HG03280 (cell line): ENCODE data around the gene SETD1A.
"Not testable (repeated sequence)": the region's sequence is repeated elsewhere in the genome, so short reads cannot be mapped to it uniquely, and the experiment has no call there.

Experiments used
- ATAC-seq: cut with Tn5 transposase; IDR thresholded peaks from one replicate; pipeline ENCODE4 v1.9.1; 2021; ENCODE audit warnings: mild to moderate bottlenecking, moderate library complexity; ENCODE audit not compliant: unreplicated experiment

The SETD1A gene

GRCh38 chr16:30928390-30928789 is 29.2 kb upstream of the SETD1A start:
- ATAC-seq, result no peak

- no peak for ATAC-seq
These were observed 28.4 kb upstream of the SETD1A start for GRCh38 chr16:30929167-30929566.

GRCh38 chr16:30930160-30930571 is 27.4 kb upstream of the SETD1A start:
- ATAC-seq, result no peak

GRCh38 chr16:30931068-30931650 is 26.4 kb upstream of the SETD1A start:
- ATAC-seq, result no peak

GRCh38 chr16:30934827-30935557 is 22.6 kb upstream of the SETD1A start:
- ATAC-seq, result no peak

GRCh38 chr16:30937692-30938091 is 19.9 kb upstream of the SETD1A start:
- no peak for ATAC-seq

- not testable (repeated sequence) for ATAC-seq
These were observed 18.0 kb upstream of the SETD1A start for GRCh38 chr16:30939571-30939970.

GRCh38 chr16:30941600-30942425 is 15.7 kb upstream of the SETD1A start:
- ATAC-seq, result peak; percentile 88

GRCh38 chr16:30942426-30942806 is 15.1 kb upstream of the SETD1A start:
- ATAC-seq, result no peak

- ATAC-seq, result no peak
These were observed 13.2 kb upstream of the SETD1A start for GRCh38 chr16:30944352-30944751.

GRCh38 chr16:30946671-30947540 is 10.6 kb upstream of the SETD1A start:
- no peak for ATAC-seq

- no peak for ATAC-seq
These were observed 10.1 kb upstream of the SETD1A start for GRCh38 chr16:30947541-30947858.

- no peak for ATAC-seq
These were observed 9.5 kb upstream of the SETD1A start for GRCh38 chr16:30947859-30948666.

- ATAC-seq, result peak; percentile 59
These were observed 8.6 kb upstream of the SETD1A start, which contains the start of gene ORAI3 for GRCh38 chr16:30948667-30949649. Gene ORAI3 (plus strand): TSS chr16:30949068. CDS start chr16:30949290, 222 bp downstream.

GRCh38 chr16:30949650-30950515 is 7.7 kb upstream of the SETD1A start:
- ATAC-seq, result peak; percentile 40

GRCh38 chr16:30950516-30951065 is 7.0 kb upstream of the SETD1A start:
- no peak for ATAC-seq

GRCh38 chr16:30951193-30951592 is 6.4 kb upstream of the SETD1A start:
- ATAC-seq, result no peak

- ATAC-seq, result no peak
These were observed 5.8 kb upstream of the SETD1A start for GRCh38 chr16:30951750-30952149.
